Measurements from ENCODE around the gene GNG5. TPM values are rescaled to one million over a fixed set of nuclear protein-coding genes. Genes with fewer than 3 reads are reported as not detected.
A peak's percentile ranks its signal among the peaks of the same experiment; 100 is the strongest.

Gene GNG5
- total RNA-seq, 1 experiment from 2014 or later = 49.9 TPM

DNA sequence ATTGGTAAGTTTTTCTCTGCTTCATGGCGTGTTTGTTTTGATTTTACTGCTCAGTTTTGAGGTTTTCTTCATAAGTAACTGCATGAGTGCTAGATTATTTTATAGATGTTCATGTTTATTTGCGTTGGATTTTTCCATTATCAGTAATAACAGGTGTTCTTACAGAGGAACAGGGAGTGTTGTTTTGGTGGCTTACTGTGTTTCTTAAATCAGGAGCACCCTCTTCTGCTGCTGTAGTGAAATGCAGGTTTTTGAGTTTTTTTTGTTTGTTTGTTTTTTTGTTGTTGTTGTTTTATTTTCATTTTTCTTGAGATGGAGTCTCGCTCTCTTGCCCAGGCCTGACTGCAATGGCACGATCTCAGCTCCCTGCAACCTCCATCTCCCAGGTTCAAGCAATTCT lies 35.3 kb upstream of the GNG5 start:
- Histone ChIP-seq H3K36me3 (ENCODE audit: low read depth, low read length) (no peaks in the 10 kb centered on the region), H3K9ac (ENCODE audit: low read length) (no peak overlapping the region), H3F3A (ENCODE audit: low read length, unreplicated experiment) (no peaks in the 10 kb centered on the region), H3K4me2 (ENCODE audit: low read length) (no peak overlapping the region), H3K9me3 (ENCODE audit: low read length) (no peaks in the 10 kb centered on the region), H3K4me1 (ENCODE audit: insufficient read depth, low read length) (peaks cover 16% of the 10 kb centered on the region), H3K27ac (ENCODE audit: low read length) (no peak overlapping the region), H3K27me3 (ENCODE audit: low read length) (no peaks in the 10 kb centered on the region), H3K4me3 (ENCODE audit: low read length) (no peak overlapping the region), H2AFZ (ENCODE audit: low read length) (no peak overlapping the region), H4K20me1 (ENCODE audit: low read length) (no peaks in the 10 kb centered on the region), H3K79me2 (ENCODE audit: low read length) (no peaks in the 10 kb centered on the region), H3K9me2 (replicated peaks; ENCODE audit: low read length) (no peaks in the 10 kb centered on the region)
- BruUV-seq (replicated peaks) = no TSS peak
- CTCF ChIA-PET = interaction anchor here (0.6 to 0.7 kb wide), 2 partner anchors 36 to 567 kb away, joined by 4 to 5 read pairs; partner anchors contain the start of genes GNG5 and SPATA1
- POLR2A ChIA-PET (ENCODE audit: unreplicated experiment) = no interaction called here
- DNase-seq (peak; percentile 14), ATAC-seq (no peak)
- TF ChIP-seq, protein P1, sequence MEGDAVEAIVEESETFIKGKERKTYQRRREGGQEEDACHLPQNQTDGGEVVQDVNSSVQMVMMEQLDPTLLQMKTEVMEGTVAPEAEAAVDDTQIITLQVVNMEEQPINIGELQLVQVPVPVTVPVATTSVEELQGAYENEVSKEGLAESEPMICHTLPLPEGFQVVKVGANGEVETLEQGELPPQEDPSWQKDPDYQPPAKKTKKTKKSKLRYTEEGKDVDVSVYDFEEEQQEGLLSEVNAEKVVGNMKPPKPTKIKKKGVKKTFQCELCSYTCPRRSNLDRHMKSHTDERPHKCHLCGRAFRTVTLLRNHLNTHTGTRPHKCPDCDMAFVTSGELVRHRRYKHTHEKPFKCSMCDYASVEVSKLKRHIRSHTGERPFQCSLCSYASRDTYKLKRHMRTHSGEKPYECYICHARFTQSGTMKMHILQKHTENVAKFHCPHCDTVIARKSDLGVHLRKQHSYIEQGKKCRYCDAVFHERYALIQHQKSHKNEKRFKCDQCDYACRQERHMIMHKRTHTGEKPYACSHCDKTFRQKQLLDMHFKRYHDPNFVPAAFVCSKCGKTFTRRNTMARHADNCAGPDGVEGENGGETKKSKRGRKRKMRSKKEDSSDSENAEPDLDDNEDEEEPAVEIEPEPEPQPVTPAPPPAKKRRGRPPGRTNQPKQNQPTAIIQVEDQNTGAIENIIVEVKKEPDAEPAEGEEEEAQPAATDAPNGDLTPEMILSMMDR (conservative IDR thresholded peaks at IDR 0.05; ENCODE audit: low read depth, low read length) = peak; percentile 65
- no peak for TF ChIP-seq EZH2 (IDR thresholded peaks at IDR 0.05; ENCODE audit: low read length, unreplicated experiment)
- intact Hi-C loops (cut with micrococcal nuclease) = loop anchor here (1.0 to 10.0 kb wide), 7 partner anchors 35 to 401 kb away; partner anchors contain the start of genes GNG5 and SPATA1

DNA sequence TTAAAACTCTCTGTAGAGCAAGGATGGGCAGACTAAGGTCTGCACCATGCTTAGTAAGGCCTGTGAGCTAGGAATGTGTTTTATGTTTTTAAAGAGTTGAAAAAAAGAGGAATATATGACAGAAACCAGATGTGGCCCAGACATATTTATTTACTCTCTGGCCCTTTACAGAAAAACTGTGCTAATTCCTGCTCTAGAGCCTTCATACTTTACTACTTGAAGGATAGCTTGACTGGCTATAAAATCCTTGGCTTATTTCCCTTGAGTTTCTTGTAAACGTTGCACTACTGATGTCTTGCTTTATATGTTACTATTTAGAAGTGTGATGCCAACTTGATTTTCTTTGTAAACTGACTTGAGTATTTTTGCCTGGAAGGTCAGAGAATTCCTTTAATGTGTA lies 34.4 kb upstream of the GNG5 start:
- intact Hi-C loops (cut with micrococcal nuclease) = loop anchor here (1.0 to 10.0 kb wide), 7 partner anchors 34 to 400 kb away; partner anchors contain the start of genes GNG5 and SPATA1
- BruUV-seq (replicated peaks) = no TSS peak
- H4K20me1 ChIP-seq (ENCODE audit: low read length) = no peaks in the 10 kb centered on the region
- POLR2A ChIA-PET (ENCODE audit: unreplicated experiment) = no interaction called here
- H3K36me3 ChIP-seq (ENCODE audit: low read depth, low read length) = no peaks in the 10 kb centered on the region
- H3K79me2 ChIP-seq (ENCODE audit: low read length) = no peaks in the 10 kb centered on the region
- 0 out of 2 replicates have a peak overlapping the region, but pooled peaks have one; percentile 2 for H3K9ac ChIP-seq (ENCODE audit: low read length)
- peak overlapping the region; percentile 19 for H3K4me3 ChIP-seq (ENCODE audit: low read length)
- TF ChIP-seq EZH2phosphoT487 (IDR thresholded peaks at IDR 0.05; ENCODE audit: borderline replicate concordance, low read length) = no peak
- TF ChIP-seq, protein P1 (conservative IDR thresholded peaks at IDR 0.05; ENCODE audit: low read depth, low read length) = no peak
- TF ChIP-seq EZH2 (IDR thresholded peaks at IDR 0.05; ENCODE audit: low read length, unreplicated experiment) = no peak
- H3K4me1 ChIP-seq (ENCODE audit: insufficient read depth, low read length) = peaks cover 16% of the 10 kb centered on the region
- H3F3A ChIP-seq (ENCODE audit: low read length, unreplicated experiment) = no peaks in the 10 kb centered on the region
- H2AFZ ChIP-seq (ENCODE audit: low read length) = no peak overlapping the region
- H3K27me3 ChIP-seq (ENCODE audit: low read length) = no peaks in the 10 kb centered on the region
- DNase-seq (peak; percentile 6), ATAC-seq (0 out of 2 replicates have a peak, but pooled peaks have one; percentile 20)
- CTCF ChIA-PET = interaction anchor here (0.9 kb wide), 1 partner anchor 98 kb away, joined by 4 read pairs; no protein-coding TSS in a partner anchor
- H3K27ac ChIP-seq (ENCODE audit: low read length) = peak overlapping the region; percentile 17; the same call in 1 of the 2 replicates
- no peaks in the 10 kb centered on the region for H3K9me3 ChIP-seq (ENCODE audit: low read length)
- H3K9me2 ChIP-seq (replicated peaks; ENCODE audit: low read length) = no peaks in the 10 kb centered on the region
- H3K4me2 ChIP-seq (ENCODE audit: low read length) = peak overlapping the region; percentile 78

DNA sequence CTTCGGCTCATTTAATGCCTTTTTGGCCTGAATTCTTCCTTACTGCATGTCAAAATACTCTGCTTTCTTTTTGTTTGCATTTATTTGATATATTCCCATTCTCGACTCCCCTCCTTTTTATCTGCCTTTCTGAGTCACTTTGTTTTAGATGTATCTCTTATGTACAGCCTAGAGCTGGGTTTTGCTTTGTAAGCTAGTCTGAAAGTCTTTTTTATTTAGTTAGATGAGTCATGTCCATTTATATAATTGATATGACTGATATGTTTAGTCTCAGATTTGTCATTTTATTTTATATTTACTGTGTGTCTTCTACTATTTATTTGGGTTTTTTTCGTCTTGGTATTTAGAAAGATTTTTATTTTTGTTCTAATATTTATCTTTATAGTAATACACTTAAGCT lies 33.6 kb upstream of the GNG5 start:
- BruUV-seq (replicated peaks) = no TSS peak
- Histone ChIP-seq H3F3A (ENCODE audit: low read length, unreplicated experiment) (no peaks in the 10 kb centered on the region), H4K20me1 (ENCODE audit: low read length) (no peaks in the 10 kb centered on the region), H3K9me3 (ENCODE audit: low read length) (no peaks in the 10 kb centered on the region), H3K27ac (ENCODE audit: low read length) (peak overlapping the region; percentile 37), H3K36me3 (ENCODE audit: low read depth, low read length) (no peaks in the 10 kb centered on the region), H3K4me2 (ENCODE audit: low read length) (peak overlapping the region; percentile 78), H3K4me3 (ENCODE audit: low read length) (no peak overlapping the region), H3K27me3 (ENCODE audit: low read length) (no peaks in the 10 kb centered on the region), H3K4me1 (ENCODE audit: insufficient read depth, low read length) (peaks cover 16% of the 10 kb centered on the region), H3K9ac (ENCODE audit: low read length) (no peak overlapping the region), H2AFZ (ENCODE audit: low read length) (no peak overlapping the region), H3K9me2 (replicated peaks; ENCODE audit: low read length) (no peaks in the 10 kb centered on the region), H3K79me2 (ENCODE audit: low read length) (no peaks in the 10 kb centered on the region)
- intact Hi-C loops (cut with micrococcal nuclease) = loop anchor here (2.0 to 10.0 kb wide), 4 partner anchors 65 to 399 kb away; no protein-coding TSS in a partner anchor
- peak; percentile 92 for ATAC-seq
- peak; percentile 76 for DNase-seq
- TF ChIP-seq, protein P1 (conservative IDR thresholded peaks at IDR 0.05; ENCODE audit: low read depth, low read length) = no peak
- TF ChIP-seq EZH2phosphoT487 (IDR thresholded peaks at IDR 0.05; ENCODE audit: borderline replicate concordance, low read length) (no peak), EZH2 (IDR thresholded peaks at IDR 0.05; ENCODE audit: low read length, unreplicated experiment) (no peak)
- CTCF ChIA-PET = interaction anchor here (0.9 kb wide), 1 partner anchor 97 kb away, joined by 4 read pairs; no protein-coding TSS in a partner anchor
- POLR2A ChIA-PET (ENCODE audit: unreplicated experiment) = no interaction called here
